OCI-LY1 (cell line): Measurements from ENCODE around the gene PROKR1.

Experiments
- H2AFZ ChIP-seq: fragments of 200-600 bp; sonication (generic), shearing (Covaris generic); 2 replicates; pipeline ENCODE4 v1.6.0; 2014; ENCODE audit warnings: antibody characterized with exemption, mild to moderate bottlenecking, low read length
- H3F3A ChIP-seq: fragments of 200-600 bp; sonication (generic), shearing (Covaris generic); 2 replicates; pipeline ENCODE4 v1.6.0; 2014; ENCODE audit warnings: mild to moderate bottlenecking, antibody characterized with exemption, low read length, moderate library complexity; ENCODE audit not compliant: insufficient read depth
- H3K27ac ChIP-seq: fragments of 200-600 bp; sonication (generic); 2 replicates; pipeline ENCODE4 v1.5.1; 2014; ENCODE audit warnings: low read length, mixed run types, mild to moderate bottlenecking, low read depth; ENCODE audit not compliant: poor library complexity, severe bottlenecking
- H3K27me3 ChIP-seq: fragments of 200-600 bp; sonication (generic); 2 replicates; pipeline ENCODE4 v1.6.0; 2014; ENCODE audit warnings: antibody characterized with exemption, mild to moderate bottlenecking, low read length, moderate library complexity; ENCODE audit not compliant: insufficient read depth
- H3K36me3 ChIP-seq: fragments of 200-600 bp; sonication (generic); 2 replicates; pipeline ENCODE4 v1.6.1; 2014; ENCODE audit warnings: mild to moderate bottlenecking, antibody characterized with exemption, low read length, moderate library complexity, mixed read lengths; ENCODE audit not compliant: insufficient read depth
- H3K4me1 ChIP-seq: fragments of 200-600 bp; sonication (generic); 2 replicates; pipeline ENCODE4 v1.5.1; 2014; ENCODE audit warnings: mild to moderate bottlenecking, low read length, moderate library complexity; ENCODE audit not compliant: insufficient read depth, severe bottlenecking
- H3K4me2 ChIP-seq: fragments of 200-600 bp; sonication (generic), shearing (Covaris generic); 2 replicates; pipeline ENCODE4 v1.6.1; 2014; ENCODE audit warnings: low read length
- H3K4me3 ChIP-seq: fragments of 200-600 bp; sonication (generic); 2 replicates; pipeline ENCODE4 v1.5.1; 2014; ENCODE audit warnings: low read length, low read depth, mild to moderate bottlenecking, mixed read lengths; ENCODE audit not compliant: poor library complexity, severe bottlenecking
- H3K79me2 ChIP-seq: fragments of 200-600 bp; shearing (Covaris generic); 2 replicates; pipeline ENCODE4 v1.6.1; 2016; ENCODE audit warnings: mixed run types, low read length, mixed read lengths; ENCODE audit not compliant: insufficient read depth
- H3K9ac ChIP-seq: fragments of 200-600 bp; sonication (generic), shearing (Covaris generic); 2 replicates; pipeline ENCODE4 v1.6.1; 2014; ENCODE audit warnings: mild to moderate bottlenecking, low read length, mixed read lengths
- H3K9me2 ChIP-seq: fragments of 200-600 bp; sonication (generic), shearing (Covaris generic); 2 replicates; pipeline ENCODE4 v1.6.1; 2014; ENCODE audit warnings: low read depth, mild to moderate bottlenecking, low read length, mixed read lengths
- H3K9me3 ChIP-seq: fragments of 200-600 bp; shearing (Covaris generic); 2 replicates; pipeline ENCODE4 v1.6.1; 2014; ENCODE audit warnings: low read length, mixed read lengths
- H4K20me1 ChIP-seq: fragments of 200-600 bp; sonication (generic), shearing (Covaris generic); 2 replicates; pipeline ENCODE4 v1.6.0; 2016; ENCODE audit warnings: mild to moderate bottlenecking, low read length; ENCODE audit not compliant: insufficient read depth
- CTCF ChIP-seq: fragments of 200-600 bp; sonication (generic), shearing (Covaris generic); IDR thresholded peaks from 2 replicates; pipeline ENCODE4 v1.5.1; 2017; ENCODE audit warnings: mild to moderate bottlenecking, antibody characterized with exemption, low read length, moderate library complexity, mixed read lengths
- EZH2 ChIP-seq: fragments of 200-600 bp; sonication (generic), shearing (Covaris generic); IDR thresholded peaks from 2 replicates; pipeline ENCODE4 v1.8.0; 2017; ENCODE audit warnings: borderline replicate concordance, mixed run types, mild to moderate bottlenecking, antibody characterized with exemption, low read length, moderate library complexity, mixed read lengths

Gene PROKR1

GRCh38 chr2:68659081-68659480, 15.7 kb downstream of the PROKR1 start:
- Histone ChIP-seq H3F3A (no peaks in the 10 kb centered on the region), H3K9me3 (no peaks in the 10 kb centered on the region), H3K79me2 (no peaks in the 10 kb centered on the region), H3K27ac (no peak overlapping the region), H3K9me2 (no peaks in the 10 kb centered on the region), H3K27me3 (no peaks in the 10 kb centered on the region), H3K4me2 (no peak overlapping the region), H3K36me3 (no peaks in the 10 kb centered on the region), H3K9ac (no peak overlapping the region), H4K20me1 (no peaks in the 10 kb centered on the region), H3K4me3 (no peak overlapping the region), H2AFZ (no peak overlapping the region), H3K4me1 (peaks cover 6% of the 10 kb centered on the region)
- no peak for TF ChIP-seq CTCF
- no peak for TF ChIP-seq EZH2

GRCh38 chr2:68660658-68661057, 17.3 kb downstream of the PROKR1 start:
- no peak overlapping the region for H2AFZ ChIP-seq

DNA sequence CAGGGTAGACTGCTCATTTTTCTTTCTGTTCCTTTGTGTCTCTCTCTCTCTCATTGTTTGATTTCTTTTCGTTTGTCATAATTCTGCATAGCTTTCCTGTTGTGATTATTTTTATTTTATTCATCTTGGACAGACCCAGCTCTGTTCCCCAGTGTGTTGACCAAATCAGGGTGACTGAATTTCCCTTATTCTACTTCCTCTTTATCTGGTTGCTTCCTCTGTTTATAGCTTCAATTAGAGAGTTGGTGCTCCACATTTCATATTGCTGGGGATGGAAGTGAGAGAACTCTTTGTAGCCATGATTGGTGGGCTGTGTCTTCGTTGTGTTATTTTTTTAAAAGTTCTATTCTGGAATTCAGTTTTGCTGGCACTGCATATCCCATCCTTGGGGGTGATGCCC, 19.1 kb downstream of the PROKR1 start:
- Histone ChIP-seq H3K9ac (no peak overlapping the region), H3K36me3 (no peaks in the 10 kb centered on the region), H2AFZ (no peak overlapping the region), H3K4me2 (no peak overlapping the region), H3F3A (no peaks in the 10 kb centered on the region), H3K9me3 (no peaks in the 10 kb centered on the region), H3K79me2 (no peaks in the 10 kb centered on the region), H3K9me2 (no peaks in the 10 kb centered on the region), H3K27me3 (no peaks in the 10 kb centered on the region), H4K20me1 (no peaks in the 10 kb centered on the region), H3K27ac (no peak overlapping the region), H3K4me1 (peaks cover 6% of the 10 kb centered on the region), H3K4me3 (no peak overlapping the region)
- TF ChIP-seq EZH2 (no peak), CTCF (no peak)

More at GRCh38 chr2:68660658-68661057, 17.3 kb downstream of the PROKR1 start:
- H3K9me2 ChIP-seq: no peaks in the 10 kb centered on the region
- H3K79me2 ChIP-seq: no peaks in the 10 kb centered on the region
- no peak overlapping the region for H3K9ac ChIP-seq
- H3F3A ChIP-seq: no peaks in the 10 kb centered on the region
- no peak overlapping the region for H3K4me3 ChIP-seq
- no peak overlapping the region for H3K4me2 ChIP-seq
- H3K4me1 ChIP-seq: peaks cover 6% of the 10 kb centered on the region
- TF ChIP-seq EZH2 (no peak), CTCF (no peak)
- no peaks in the 10 kb centered on the region for H3K9me3 ChIP-seq
- H4K20me1 ChIP-seq: no peaks in the 10 kb centered on the region
- no peaks in the 10 kb centered on the region for H3K36me3 ChIP-seq
- no peaks in the 10 kb centered on the region for H3K27me3 ChIP-seq
- H3K27ac ChIP-seq: no peak overlapping the region
